Ramos (cell line): Measurements from ENCODE around the gene KIF26B.

Experiments used
- in situ Hi-C: fragments of 300-500 bp; cut with MboI; formaldehyde crosslinking; loops from one replicate; pipeline ENCODE4 v1.14.3; 2022; ENCODE audit warnings: low sequenced_read_pairs; ENCODE audit not compliant: unreplicated experiment

KIF26B gene

DNA sequence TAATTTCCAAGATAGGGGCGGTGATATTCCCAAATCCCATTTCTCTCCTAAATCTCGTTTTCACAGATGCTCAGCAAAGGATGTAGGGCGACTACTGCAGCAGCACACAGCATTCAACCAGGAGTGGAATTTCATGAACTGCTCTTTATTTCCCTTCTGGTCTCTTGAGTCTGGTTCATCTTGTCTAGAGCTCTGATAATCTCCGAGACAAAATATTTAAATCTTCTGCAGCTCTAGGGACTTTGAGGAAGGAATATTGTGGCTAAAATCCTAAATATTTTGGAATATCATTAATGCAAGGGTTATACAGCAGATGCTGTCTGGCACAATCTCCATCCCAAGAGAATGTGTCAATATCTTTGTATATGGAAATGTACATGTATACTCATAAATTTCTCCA, 45.4 kb downstream of the KIF26B start:
- in situ Hi-C loops: no loop called here

DNA sequence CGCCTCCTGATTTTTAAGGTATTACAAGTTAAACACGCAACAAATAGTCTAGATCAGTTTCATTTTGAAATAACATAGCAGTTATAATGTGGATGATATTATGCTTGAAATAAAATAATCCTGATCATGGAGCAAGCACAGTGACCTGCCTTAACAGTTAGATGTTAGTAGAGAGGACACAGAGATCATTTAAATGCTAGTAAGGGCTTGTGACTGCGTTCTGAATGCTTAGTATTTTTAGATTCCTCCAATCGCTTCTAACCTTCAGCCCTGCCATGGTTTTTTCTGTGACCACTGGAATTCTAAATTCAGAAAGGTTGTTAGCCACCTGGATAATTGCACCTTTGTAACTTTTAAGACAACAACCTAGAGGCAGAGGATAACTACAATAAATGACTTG, 46.4 kb downstream of the KIF26B start:
- in situ Hi-C loops: no loop called here

DNA sequence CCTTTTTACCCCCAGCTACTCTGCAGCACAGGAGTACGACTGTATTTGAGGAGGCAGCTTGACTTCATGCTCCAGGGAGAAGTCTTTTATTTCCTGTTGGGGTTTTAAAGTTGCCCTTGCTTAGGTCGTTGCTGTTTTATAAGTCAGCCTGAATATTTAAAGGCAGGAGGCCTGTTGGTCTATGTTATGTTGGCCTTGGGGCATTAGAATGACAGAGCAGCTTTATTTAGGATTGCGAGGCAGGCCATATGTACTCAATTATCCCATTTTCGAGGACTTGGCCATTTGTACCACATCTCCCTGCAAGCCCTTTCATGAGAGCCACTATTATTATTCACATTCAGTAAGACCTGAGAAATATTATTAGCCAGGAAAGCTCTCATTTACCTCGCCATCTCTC, 47.0 kb downstream of the KIF26B start:
- in situ Hi-C loops: no loop called here

DNA sequence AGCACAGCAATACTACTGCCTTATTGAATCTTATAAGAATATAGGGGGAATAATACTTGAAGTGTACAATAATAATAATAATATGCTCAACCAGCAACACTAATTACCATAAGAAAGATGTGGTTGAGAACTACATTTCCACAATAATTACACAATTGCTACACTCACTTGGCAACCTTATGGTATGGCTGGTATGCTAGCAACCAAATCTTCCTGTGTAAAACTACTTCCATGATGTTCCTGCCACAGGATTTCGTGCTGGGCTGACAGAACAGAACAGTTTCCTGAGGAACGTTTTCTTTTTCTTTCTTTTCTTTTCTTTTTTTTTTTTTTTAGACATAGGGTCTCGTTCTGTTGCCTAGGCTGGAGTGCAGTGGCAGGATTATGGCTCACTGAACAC, 50.6 kb downstream of the KIF26B start:
- in situ Hi-C loops: no loop called here

DNA sequence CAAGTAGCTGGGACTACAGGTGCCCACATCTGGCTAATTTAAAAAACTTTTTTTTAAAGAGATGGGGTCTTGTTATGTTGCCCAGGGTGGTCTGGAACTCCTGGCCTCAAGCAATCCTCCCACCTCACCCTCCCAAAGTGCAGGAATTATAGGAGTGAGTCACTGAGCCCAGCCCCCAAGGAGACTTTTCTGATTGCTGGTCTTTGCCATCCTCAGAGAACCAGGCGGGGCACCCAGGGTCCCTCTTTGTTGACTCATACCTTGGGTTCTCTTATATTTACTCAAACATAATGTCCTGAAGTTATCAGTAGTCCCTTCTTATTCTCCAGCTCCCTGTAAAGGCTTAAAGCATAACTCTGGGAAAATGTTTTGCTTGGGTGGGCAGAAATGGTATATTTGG, 51.1 kb downstream of the KIF26B start:
- in situ Hi-C loops: no loop called here

DNA sequence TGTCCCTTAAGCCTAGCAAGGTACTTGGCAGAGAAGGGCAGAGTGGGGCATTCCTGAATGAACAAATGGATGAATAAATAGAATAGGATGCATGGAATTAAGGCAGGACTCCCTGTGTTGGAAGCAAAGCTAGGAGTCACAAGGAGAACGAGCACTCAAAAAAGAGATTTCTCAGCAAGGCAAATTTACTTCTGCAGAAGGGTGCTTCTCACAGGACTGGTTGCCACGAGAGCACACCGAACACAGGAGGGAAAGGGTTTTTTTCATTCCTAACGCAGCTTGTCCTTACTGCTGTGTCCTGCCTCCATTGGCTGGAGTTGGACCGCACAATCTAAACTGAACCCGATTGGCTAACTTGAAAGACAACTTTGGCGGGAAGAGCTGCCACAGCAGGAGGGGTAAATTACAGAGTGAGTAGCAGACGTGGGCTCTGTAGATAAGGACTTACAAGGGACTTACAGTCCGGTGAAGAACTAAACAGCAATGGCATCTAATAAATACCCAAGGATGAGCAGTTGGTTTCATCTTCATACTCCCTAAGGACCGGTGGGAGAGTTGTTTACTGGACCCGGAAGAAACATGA, 52.4 kb downstream of the KIF26B start:
- in situ Hi-C loops: no loop called here

DNA sequence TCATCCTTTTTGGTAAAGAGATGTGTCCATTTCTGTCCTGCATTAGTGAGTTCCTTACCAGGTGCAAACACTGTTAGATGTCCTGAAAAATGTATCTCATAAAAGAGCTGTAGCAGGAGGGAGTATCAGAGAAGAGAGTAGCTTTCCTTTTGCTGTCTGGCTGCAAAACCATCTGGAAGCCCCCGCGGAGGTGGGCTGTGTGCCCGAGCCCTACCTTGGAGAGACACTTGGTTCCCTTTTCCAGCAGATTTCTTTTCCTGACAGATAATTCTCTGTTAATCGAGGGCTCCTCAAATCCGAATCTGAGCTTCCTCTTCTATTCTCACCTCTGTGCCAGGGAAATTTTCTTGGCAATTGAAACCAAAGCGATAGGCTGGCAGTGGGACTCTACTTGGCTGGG, 53.0 kb downstream of the KIF26B start:
- in situ Hi-C loops: no loop called here

DNA sequence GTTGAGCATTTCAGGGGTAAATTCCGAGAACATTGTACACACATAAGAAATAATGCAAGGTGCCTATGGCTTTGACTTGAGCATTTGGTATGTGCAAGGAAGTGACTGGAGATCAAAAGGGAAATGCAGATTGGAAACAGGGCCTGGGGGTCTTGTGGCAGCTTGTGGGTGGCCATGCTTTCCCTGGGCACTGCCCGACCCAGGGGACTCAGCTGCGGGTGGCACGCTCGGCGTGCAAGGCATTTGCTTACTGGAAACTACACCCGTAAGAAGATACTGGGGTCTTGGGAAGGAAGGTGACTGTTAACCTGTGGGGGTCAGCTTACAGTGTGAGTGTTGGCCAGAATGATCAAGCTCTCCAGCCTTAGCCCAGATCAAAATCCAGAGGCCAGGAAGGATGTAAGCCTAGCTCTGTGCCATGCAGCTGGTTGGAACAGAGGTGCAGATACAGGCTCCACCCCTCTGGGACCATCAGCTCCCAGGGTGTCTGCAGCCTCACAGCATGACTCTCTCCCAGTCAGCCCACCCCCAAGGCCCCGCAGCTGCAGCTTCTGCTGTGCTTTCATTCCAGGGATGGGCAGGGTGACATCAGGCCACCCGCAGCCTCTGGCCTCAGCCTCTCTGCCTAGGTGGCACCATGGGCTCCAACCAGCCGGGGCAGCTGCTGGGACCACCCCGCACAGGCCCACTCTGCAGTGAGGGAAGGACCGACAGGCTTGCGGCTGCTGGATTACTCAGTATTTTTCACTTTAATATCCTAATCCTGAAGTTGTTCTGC, 55.1 kb downstream of the KIF26B start:
- in situ Hi-C loops: no loop called here

DNA sequence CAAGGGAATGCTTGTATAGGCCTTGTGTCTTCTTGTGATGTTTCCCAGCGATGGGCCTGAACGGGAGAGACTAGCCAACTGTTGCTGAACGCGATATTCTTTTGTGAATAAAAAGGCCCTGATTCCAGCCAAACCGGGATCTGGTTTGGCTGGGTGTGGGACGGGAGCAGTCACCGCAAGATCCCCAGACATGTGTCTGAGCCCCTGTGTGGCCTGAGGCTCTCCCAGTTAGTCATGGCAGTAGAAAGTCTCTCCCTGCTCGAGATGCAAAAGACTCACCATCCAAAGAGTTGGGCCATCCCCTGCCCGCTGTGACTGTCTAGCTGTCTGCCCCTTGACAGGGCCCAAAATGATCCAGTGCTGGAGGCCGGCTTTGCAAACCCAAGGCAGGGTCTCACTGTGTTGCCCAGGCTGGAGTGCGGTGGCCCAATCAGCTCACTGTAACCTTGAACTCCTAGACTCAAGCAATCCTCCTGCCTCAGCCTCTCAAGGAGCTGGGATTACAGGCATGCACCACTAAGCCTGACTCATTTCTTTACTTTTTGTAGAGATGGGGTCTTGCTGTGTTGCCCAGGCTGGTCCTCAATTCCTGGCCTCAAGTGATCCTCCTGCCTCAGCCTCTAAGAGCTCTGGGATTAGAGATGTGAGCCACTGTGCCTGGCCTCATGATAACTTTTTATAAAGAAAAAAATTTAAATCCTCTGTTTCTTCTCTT, 56.4 kb downstream of the KIF26B start:
- in situ Hi-C loops: no loop called here

DNA sequence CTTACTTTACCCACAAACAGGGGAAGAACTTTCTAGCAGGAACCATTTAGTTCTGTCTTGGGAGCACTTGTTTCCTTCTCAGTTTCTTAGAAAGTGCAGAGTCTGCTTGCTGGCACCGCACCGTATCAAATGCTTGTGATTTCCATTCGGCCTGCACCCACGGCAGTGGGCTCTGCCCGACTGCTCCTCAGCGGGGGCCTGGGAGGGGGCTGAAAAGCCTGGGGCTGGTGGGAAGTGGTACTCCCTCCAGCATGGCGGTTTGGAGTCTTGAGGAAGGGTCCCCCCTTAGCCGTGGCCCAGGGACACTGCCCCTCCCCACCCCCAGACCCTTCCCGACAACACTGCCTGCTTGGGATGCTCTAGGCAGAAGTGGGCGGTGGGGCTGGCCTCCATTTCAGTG, 57.0 kb downstream of the KIF26B start:
- in situ Hi-C loops: no loop called here

DNA sequence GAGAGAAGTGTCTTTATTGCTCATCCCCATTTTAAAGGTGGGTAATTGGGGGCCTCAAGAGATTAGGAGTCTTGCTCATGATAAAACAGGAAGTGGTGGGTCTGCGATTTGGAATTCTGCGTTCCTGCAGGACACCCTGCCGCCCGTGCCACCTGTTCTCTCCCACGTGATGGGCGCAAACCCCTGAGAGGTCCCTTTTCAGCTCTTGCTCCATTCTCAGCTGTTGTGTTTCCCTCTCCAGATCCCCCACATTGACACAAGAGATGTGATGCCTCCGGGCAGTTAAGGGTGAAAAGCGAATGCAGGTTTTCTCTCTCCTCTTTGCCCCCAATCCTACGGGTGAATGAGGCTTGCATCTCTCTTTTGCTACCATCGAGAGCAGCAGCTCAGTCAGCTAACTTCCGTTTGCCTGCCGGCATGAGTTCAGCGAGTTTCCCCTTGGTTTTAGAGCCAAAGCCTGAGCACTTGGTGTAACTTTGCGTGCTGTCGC, 57.5 kb downstream of the KIF26B start:
- in situ Hi-C loops: no loop called here

DNA sequence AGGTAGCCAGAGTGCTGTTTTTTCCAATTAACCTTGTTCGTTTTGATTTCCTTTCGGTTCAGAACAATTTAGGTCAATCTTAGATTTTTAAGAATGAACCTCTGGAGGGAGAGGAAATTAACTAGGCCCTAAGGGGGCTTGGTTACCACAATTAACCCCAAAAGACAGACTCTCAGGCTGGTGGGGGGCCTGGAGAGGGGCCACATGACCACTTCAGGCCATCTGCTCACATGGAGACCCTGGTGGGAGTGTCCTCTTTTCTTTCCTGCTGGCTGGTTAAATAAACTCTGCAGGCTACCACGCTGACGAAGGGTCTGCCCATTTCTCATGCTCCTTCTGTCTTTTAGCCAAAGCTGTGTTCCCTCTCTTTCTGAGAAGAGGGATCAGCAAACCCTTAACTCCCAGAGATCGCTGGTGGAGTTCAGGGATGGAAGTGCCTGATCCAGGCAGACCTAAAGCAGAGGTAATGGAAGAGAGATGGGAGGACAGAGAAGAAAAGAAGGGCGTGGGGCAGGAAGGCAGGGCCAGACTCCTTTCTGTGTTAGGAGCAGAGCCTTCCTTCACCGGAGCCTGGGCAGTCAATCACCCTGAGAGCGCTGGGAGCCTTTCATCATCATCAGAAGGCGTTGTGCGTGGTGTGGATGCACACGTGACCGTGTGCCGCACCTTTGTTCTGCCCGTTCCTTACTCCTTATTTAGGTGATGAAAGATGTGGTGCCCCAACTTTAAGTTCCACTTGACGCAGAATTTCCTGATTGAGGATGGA, 58.5 kb downstream of the KIF26B start:
- in situ Hi-C loops: no loop called here

DNA sequence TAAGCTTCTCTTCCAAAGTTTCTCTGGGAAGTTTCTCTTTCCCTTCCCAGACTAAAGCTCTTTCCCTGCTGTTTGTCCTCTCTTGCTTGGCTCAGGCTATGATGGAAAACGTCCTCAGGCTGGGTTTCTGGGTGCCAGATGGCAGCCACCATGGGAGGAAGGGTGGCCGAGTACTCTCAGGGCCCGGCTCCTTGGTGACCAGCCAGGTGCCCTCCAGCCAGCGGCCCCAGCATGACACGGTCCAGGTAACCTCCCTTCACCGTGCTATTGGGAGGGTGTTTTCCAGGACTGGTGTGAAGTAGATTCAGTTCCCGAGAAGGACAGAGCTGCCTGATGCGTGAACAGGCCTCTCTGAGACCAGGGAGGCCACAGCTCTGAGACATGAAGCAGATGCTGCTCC, 60.3 kb downstream of the KIF26B start:
- in situ Hi-C loops: no loop called here

DNA sequence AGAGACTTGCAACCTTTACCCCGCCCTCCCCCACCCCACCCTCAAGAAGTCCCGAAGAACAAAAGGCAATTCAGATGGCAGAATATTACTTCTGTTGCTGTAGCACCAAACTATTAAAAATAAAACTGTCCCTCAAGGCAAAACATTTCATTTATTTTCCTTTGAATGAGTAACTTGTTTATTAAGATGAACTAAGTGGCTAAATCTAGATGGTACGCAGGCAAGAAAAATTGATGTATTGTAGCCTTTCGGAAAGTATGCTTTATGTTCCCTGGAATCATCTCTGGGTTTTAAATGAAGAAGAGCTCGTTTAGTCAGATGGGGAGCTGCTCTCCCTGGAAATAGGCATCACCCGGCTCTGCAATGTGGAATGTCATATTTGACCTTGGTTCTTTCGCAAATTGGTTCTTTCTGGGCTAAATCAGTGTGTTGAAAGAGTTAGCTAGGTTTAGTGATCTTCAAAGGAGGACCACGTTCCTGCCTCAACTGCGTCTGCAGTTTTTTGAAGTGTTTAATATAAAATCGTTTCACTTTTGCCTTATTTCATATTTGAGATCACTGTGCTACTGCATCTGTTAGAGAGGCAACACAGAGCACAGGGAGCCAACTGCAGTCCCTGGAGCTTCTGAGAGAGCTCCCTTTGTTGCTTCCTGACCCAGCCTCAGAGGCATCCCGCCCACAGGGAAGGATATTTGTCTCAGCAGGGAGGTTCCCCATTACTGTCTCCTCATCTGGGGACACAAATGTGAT, 61.8 kb downstream of the KIF26B start:
- in situ Hi-C loops: no loop called here

DNA sequence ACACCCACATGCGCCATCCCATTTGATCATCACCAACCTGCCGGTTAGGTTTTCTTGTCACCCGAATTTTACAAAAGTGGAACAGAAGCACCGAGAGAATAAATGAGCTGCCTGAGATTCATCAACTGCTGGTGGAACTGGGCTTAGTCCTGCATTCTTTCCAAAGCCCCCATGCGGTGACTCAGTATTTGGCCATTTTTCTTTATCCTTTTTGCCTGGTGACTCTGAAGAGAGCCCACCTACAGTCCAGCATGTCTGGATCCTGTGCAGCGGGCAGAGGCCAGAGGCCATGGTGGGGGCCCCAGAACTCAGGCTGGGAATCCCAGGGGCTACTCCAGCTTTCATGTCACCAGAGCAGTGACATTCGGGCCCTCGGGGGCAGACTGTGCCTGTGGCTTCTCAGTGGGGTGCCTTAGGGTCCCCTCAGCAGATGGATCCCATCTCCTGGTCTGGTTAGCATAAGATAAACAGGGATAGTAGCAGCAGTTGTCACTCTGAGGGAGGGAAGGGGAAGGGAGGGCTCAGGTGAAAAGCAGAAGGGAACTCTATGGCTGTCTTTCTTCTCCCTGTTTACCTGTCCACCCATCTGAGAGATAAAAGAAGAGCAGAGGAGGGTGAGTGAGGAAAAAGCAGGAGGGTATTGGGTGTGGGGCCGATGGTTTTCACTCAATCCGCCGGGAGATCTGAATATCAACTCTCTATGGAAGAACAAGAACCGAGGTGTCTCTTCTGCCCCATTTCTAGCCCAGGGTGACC, 63.2 kb downstream of the KIF26B start:
- in situ Hi-C loops: no loop called here

DNA sequence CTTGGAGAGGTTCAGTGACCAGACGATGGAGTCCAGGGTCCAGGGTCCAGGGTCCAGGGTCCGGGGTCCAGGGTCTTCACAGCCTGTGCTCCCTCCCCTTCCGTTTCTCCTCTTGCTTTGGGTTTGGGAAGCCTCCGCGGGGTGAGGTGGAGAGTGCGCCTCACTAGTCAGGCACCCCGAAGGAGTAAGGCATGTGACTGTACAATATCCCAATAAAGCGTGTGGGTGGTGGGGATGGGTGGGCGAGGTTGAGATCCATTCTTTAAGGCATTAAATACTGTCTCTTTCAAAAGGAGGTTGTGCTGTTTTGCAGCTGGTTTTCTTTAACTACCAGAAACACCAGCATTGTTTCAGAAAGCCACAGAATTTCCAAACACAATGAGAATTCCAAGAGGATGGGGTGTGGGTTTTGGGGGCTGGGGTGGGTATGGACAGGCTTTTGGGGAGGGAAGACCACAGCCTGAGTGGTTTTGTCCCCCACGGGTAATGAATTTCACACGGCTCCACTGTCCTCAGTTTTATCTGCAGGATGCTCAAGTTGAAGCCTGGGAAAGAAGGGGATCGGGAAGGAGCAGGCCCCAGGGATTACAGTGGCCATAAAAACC, 65.7 kb downstream of the KIF26B start:
- in situ Hi-C loops: no loop called here

DNA sequence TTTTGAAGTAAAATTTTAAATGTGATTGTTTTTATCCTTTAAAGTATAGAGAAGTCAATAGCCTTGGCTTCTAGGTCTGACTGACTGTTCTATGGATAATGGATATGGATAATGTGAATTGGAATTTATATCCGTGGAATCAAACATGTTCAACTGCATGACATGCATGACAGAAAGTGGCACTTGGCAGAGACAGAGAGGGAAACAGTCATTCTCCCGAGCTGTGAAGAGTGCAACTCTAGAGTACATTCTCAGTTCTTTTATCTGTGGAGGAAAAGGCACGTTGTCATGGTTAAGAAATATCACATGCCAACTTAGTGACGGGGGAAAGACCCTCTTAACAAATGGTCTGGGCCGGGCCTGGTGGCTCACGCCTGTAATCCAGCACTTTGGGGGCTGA, 67.0 kb downstream of the KIF26B start:
- in situ Hi-C loops: no loop called here

DNA sequence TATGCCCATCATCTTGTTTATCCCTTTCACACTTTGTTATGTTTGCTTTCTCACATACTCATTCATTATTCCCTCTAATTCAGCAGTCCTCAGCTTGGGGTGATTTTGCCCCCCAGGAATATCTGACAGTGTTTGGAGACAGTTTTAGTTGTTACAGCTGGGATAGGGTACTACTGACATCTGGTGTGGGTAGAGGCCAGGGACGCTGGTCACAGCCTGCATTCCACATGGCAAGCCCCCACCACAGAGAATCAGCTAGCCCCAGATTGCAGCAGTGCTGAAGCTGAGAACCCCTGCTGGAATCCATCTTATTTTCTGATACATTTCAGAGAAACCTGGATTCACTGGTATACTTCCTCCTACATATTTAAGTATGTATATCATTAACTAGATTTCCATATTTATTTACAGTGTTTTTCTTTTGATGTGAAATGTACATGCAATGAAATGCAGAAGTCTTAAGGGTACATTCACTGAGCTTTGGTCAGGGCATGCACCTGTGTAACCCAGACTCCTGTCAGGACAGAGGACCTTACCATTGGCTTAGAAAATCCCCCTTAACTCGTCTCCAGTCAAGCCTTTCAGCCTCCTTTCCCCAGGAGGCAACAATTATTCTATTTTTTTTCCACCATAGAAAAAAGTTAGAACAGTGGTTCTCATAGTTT, 68.3 kb downstream of the KIF26B start:
- in situ Hi-C loops: no loop called here
